Neural cell (in vitro differentiated cells): ENCODE measurements around the gene PHLDB2.

Experiments used
- CTCF ChIP-seq: fragments of 450-650 bp; IDR thresholded peaks from 2 replicates; pipeline ENCODE4 v1.5.1; 2014; ENCODE audit warnings: antibody characterized with exemption, mild to moderate bottlenecking, moderate library complexity; ENCODE audit not compliant: poor library complexity, severe bottlenecking
- EZH2 ChIP-seq: fragments of 200-600, 300-800 bp; shearing (Covaris generic), sonication (generic); IDR thresholded peaks from 2 replicates; pipeline ENCODE4 v1.6.1; 2014; ENCODE audit warnings: antibody characterized with exemption, low read length, borderline replicate concordance, mild to moderate bottlenecking; ENCODE audit not compliant: insufficient read depth, poor library complexity, severe bottlenecking
- POLR2AphosphoS5 ChIP-seq: IDR thresholded peaks from 2 replicates; pipeline ENCODE4 v1.6.1; 2012

GRCh38 chr3:111811811-111812210, 47.3 kb upstream of the PHLDB2 start:
- TF ChIP-seq CTCF (no peak), POLR2AphosphoS5 (no peak), EZH2 (no peak)
